ENCODE measurements around the gene ENPP6. TPM values are rescaled to one million over a fixed set of nuclear protein-coding genes. Genes with fewer than 3 reads are reported as not detected.

Gene ENPP6
- polyA plus RNA-seq, 1 donor from 2014 or later: not detected

GRCh38 chr4:184201179-184201578, 16.5 kb downstream of the ENPP6 start:
- H3K9ac ChIP-seq (ENCODE audit: low read length): no peak overlapping the region
- no peaks in the 10 kb centered on the region for H3K27me3 ChIP-seq (ENCODE audit: insufficient read depth, low read depth, low read length)
- H3K36me3 ChIP-seq (ENCODE audit: insufficient read depth, low read length): no peaks in the 10 kb centered on the region
- no peaks in the 10 kb centered on the region for H3K9me2 ChIP-seq (ENCODE audit: insufficient read depth, low read length)
- no peak for TF ChIP-seq EZH2 (IDR thresholded peaks at IDR 0.05; ENCODE audit: borderline replicate concordance, insufficient read depth, low read length, poor library complexity, severe bottlenecking)
- no peak for TF ChIP-seq POLR2AphosphoS5 (IDR thresholded peaks at IDR 0.05)
- TF ChIP-seq SMC3 (conservative IDR thresholded peaks at IDR 0.05; ENCODE audit: poor library complexity): no peak
- no peak for TF ChIP-seq RAD21 (conservative IDR thresholded peaks at IDR 0.05)
- no peak for TF ChIP-seq MXI1 (conservative IDR thresholded peaks at IDR 0.05; ENCODE audit: poor library complexity, severe bottlenecking)
- TF ChIP-seq TAF1 (IDR thresholded peaks at IDR 0.05; ENCODE audit: low read depth): no peak
- TF ChIP-seq EP300 (conservative IDR thresholded peaks at IDR 0.05; ENCODE audit: poor library complexity, severe bottlenecking): no peak
- no peak for TF ChIP-seq REST (IDR thresholded peaks at IDR 0.05; ENCODE audit: borderline replicate concordance)
- TF ChIP-seq, protein P1, sequence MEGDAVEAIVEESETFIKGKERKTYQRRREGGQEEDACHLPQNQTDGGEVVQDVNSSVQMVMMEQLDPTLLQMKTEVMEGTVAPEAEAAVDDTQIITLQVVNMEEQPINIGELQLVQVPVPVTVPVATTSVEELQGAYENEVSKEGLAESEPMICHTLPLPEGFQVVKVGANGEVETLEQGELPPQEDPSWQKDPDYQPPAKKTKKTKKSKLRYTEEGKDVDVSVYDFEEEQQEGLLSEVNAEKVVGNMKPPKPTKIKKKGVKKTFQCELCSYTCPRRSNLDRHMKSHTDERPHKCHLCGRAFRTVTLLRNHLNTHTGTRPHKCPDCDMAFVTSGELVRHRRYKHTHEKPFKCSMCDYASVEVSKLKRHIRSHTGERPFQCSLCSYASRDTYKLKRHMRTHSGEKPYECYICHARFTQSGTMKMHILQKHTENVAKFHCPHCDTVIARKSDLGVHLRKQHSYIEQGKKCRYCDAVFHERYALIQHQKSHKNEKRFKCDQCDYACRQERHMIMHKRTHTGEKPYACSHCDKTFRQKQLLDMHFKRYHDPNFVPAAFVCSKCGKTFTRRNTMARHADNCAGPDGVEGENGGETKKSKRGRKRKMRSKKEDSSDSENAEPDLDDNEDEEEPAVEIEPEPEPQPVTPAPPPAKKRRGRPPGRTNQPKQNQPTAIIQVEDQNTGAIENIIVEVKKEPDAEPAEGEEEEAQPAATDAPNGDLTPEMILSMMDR (IDR thresholded peaks at IDR 0.05; ENCODE audit: poor library complexity, severe bottlenecking): no peak
- H3K4me2 ChIP-seq (ENCODE audit: low read length): no peak overlapping the region
- no peaks in the 10 kb centered on the region for H3K79me2 ChIP-seq (replicated peaks; ENCODE audit: insufficient read depth, low read length)
- no peaks in the 10 kb centered on the region for H4K20me1 ChIP-seq (ENCODE audit: insufficient read depth)
- no peak overlapping the region for H3K27ac ChIP-seq (ENCODE audit: low read length)
- H2AFZ ChIP-seq (ENCODE audit: low read depth, low read length): no peak overlapping the region
- no peak overlapping the region for H3K4me3 ChIP-seq (ENCODE audit: low read length)
- no peaks in the 10 kb centered on the region for H3F3A ChIP-seq (ENCODE audit: insufficient read depth, low read length, poor library complexity, severe bottlenecking)
- no peaks in the 10 kb centered on the region for H3K9me3 ChIP-seq (ENCODE audit: low read length)

DNA sequence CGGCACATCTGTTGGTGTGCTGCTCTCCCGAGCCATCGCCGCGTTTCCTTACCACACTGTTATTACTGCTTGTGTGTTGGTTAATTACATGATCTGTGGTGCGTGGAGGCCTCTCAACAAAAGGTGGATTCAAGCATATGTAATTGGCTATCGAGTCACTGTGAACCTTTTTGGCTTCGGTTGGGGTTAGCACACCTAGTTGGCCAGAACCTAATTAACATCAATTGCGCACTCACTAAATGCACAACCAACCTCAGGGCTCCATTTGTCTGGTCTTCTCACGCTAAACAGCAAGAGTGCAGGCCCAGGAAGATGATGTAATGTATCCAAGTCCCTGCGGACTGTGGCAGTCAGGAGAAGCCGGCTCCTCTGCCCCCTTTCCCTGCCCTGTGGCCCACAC, 17.4 kb downstream of the ENPP6 start:
- no peaks in the 10 kb centered on the region for H3K27me3 ChIP-seq (ENCODE audit: insufficient read depth, low read depth, low read length)
- no peak overlapping the region for H3K9ac ChIP-seq (ENCODE audit: low read length)
- H3K4me2 ChIP-seq (ENCODE audit: low read length): no peak overlapping the region
- H3F3A ChIP-seq (ENCODE audit: insufficient read depth, low read length, poor library complexity, severe bottlenecking): no peaks in the 10 kb centered on the region
- H3K27ac ChIP-seq (ENCODE audit: low read length): no peak overlapping the region
- H3K79me2 ChIP-seq (replicated peaks; ENCODE audit: insufficient read depth, low read length): no peaks in the 10 kb centered on the region
- no peaks in the 10 kb centered on the region for H3K9me2 ChIP-seq (ENCODE audit: insufficient read depth, low read length)
- H4K20me1 ChIP-seq (ENCODE audit: insufficient read depth): no peaks in the 10 kb centered on the region
- no peak overlapping the region for H2AFZ ChIP-seq (ENCODE audit: low read depth, low read length)
- no peaks in the 10 kb centered on the region for H3K36me3 ChIP-seq (ENCODE audit: insufficient read depth, low read length)
- no peaks in the 10 kb centered on the region for H3K9me3 ChIP-seq (ENCODE audit: low read length)
- no peak for TF ChIP-seq RAD21 (conservative IDR thresholded peaks at IDR 0.05)
- no peak for TF ChIP-seq MXI1 (conservative IDR thresholded peaks at IDR 0.05; ENCODE audit: poor library complexity, severe bottlenecking)
- no peak for TF ChIP-seq SMC3 (conservative IDR thresholded peaks at IDR 0.05; ENCODE audit: poor library complexity)
- TF ChIP-seq REST (IDR thresholded peaks at IDR 0.05; ENCODE audit: borderline replicate concordance): no peak
- TF ChIP-seq, protein P1 (IDR thresholded peaks at IDR 0.05; ENCODE audit: poor library complexity, severe bottlenecking): no peak
- no peak for TF ChIP-seq TAF1 (IDR thresholded peaks at IDR 0.05; ENCODE audit: low read depth)
- no peak for TF ChIP-seq POLR2AphosphoS5 (IDR thresholded peaks at IDR 0.05)
- TF ChIP-seq EP300 (conservative IDR thresholded peaks at IDR 0.05; ENCODE audit: poor library complexity, severe bottlenecking): no peak
- no peak for TF ChIP-seq EZH2 (IDR thresholded peaks at IDR 0.05; ENCODE audit: borderline replicate concordance, insufficient read depth, low read length, poor library complexity, severe bottlenecking)
- no peak overlapping the region for H3K4me3 ChIP-seq (ENCODE audit: low read length)

Data from neural cell (in vitro differentiated cells).